ENCODE data around the gene A1BG.

DNA sequence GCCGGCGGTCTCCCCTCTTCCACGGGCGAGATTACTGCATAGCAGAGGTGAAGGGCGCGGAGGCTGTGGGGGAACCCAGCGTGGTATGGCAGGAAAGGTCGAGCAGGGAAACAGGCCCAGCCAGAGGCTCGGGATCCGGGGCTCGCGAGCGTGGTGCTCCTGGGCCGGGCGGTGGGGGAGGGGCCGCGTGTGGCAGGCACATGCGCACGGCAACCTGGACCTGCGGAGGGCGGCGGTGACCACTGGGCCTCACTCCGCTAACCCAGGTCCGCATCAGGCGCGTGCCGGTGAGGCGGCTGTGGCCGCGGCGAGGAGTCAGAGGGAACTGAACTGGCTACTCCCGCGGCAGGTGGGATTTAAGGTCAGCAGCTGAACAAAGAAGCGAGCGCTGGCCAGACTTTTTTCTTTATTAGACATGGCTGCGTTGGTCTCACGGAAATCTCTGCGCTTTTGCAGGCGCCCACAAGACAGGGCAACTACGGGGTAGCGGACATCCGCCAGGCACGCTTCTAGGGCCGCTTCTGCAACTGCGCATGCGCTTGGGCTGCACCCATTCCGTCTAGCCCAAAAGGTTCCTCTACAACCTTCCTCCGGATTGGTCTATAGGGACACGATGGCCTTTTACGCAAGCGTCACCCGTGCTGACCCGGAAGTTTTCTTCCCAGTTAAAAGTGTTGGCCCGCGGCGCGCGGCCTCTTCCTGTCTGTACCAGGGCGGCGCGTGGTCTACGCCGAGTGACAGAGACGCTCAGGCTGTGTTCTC, 33.5 kb upstream of the A1BG start, which contains the start of gene RPS5:
- TF ChIP-seq EZH2 (IDR thresholded peaks at IDR 0.05) = no peak
- peak; percentile 97 for TF ChIP-seq POLR2AphosphoS5 (IDR thresholded peaks at IDR 0.05; ENCODE audit: borderline replicate concordance, low read depth, low read length)
- TF ChIP-seq FOXP2 (optimal IDR thresholded peaks at IDR 0.05; ENCODE audit: control extremely low read depth, extremely low read length, insufficient read depth) = no peak

All from SK-N-MC (cell line).